ENCODE data around the gene CD244.
"Not testable (repeated sequence)": the region's sequence is repeated elsewhere in the genome, so short reads cannot be mapped to it uniquely, and the experiment has no call there.

CD244 gene

GRCh38 chr1:160808289-160808688, 54.4 kb downstream of the CD244 start:
- DNase-seq: no peak

GRCh38 chr1:160807738-160808137, 54.9 kb downstream of the CD244 start:
- no peak for DNase-seq

GRCh38 chr1:160807247-160807646, 55.4 kb downstream of the CD244 start:
- no peak for DNase-seq

GRCh38 chr1:160806784-160807183, 55.9 kb downstream of the CD244 start:
- no peak for DNase-seq

- no peak for DNase-seq
These were observed 56.5 kb downstream of the CD244 start for GRCh38 chr1:160806109-160806665.

DNA sequence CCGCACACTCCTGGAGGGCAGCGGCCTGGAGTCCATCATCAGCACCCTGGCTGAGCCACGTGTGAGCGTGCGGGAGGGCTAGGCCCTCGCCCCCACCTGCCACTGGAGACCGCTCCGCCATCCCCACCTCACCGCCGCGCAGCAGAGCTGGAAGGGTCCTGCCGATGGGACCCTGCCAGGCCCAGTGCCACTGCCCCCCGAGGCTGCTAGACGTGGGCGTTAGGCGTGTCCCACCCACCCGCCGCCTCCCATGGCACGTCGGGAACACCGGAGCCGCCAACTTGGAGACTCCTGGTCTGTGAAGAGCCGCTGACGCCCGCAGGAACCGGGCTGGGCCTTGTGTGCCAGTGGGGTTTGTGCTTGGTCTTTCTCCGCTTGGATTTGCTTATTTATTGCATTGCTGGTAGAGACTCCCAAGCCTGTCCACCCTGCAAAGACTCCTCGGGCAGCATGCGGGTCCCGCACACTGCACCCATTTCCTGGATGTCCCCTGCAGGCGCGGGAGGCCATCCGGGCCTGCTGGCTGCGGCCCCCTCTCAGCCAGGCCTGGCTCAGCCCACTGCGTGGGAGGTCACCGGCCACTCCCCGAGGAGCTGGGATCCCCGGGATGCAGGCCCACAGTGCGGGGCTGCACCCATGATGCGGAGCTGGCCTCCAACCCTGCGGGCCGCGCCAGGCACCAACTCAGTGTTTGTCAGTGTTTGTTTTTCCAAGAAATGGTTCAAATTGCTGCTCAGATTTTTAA, 60.7 kb downstream of the CD244 start:
- no peak for DNase-seq

DNA sequence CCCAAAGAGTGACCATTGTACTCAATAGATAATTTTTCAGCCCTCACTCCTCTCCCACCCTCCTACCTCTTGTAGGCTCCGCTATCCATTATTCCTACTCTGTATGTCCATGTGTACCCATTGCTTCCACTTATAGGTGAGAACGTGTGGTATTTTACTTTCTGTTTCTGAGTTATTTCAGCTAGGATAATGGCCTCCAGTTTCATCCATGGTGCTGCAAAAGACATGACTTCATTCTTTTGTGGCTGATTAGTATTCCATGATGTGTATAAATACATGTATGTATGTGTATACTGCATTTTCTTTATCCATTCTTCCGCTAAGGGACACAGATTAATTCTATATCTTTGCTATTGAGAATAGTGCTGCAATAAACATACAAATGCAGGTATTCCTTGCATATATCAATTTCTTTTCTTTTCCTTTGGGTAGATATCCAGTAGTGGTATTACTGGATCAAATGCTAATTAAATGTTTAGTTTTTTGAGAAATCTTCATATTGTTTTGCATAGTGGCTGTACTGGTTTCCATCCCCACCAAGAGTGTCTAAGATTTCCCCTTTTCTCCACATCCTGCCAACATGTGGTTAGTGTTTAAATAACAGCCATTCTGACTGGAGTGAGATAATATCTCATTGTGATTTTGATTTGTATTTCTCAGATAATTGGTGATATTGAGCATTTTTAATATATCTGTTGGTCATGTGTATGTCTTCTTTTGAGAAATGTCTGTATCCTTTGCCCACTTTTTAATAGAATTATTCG, 61.9 kb downstream of the CD244 start:
- no peak for DNase-seq

GRCh38 chr1:160800142-160800541, 62.5 kb downstream of the CD244 start:
- DNase-seq: no peak

DNA sequence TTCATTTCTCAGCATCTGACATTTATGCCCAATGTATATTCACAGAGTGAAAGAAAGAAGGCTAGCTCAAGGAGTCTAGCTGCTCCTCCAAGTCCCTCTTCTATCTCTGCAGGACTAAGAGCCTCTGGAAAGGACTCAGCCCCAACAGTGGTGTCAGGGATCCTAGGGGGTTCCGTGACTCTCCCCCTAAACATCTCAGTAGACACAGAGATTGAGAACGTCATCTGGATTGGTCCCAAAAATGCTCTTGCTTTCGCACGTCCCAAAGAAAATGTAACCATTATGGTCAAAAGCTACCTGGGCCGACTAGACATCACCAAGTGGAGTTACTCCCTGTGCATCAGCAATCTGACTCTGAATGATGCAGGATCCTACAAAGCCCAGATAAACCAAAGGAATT, 63.0 kb downstream of the CD244 start:
- no peak for DNase-seq

GRCh38 chr1:160798439-160798838, 64.2 kb downstream of the CD244 start:
- DNase-seq: no peak

- peak; percentile 71 for DNase-seq
These were observed 64.8 kb downstream of the CD244 start for GRCh38 chr1:160797861-160798273.

- no peak for DNase-seq
These were observed 65.4 kb downstream of the CD244 start for GRCh38 chr1:160797271-160797709.

- peak; percentile 81 for DNase-seq
These were observed 66.7 kb downstream of the CD244 start, which contains the start of gene LY9 for GRCh38 chr1:160795951-160796383. Gene LY9, plus strand, starts transcription at chr1:160796174. Its CDS starts 14 bp downstream, at chr1:160796188.

- DNase-seq: no peak
These were observed 68.3 kb downstream of the CD244 start for GRCh38 chr1:160794376-160794775.

DNA sequence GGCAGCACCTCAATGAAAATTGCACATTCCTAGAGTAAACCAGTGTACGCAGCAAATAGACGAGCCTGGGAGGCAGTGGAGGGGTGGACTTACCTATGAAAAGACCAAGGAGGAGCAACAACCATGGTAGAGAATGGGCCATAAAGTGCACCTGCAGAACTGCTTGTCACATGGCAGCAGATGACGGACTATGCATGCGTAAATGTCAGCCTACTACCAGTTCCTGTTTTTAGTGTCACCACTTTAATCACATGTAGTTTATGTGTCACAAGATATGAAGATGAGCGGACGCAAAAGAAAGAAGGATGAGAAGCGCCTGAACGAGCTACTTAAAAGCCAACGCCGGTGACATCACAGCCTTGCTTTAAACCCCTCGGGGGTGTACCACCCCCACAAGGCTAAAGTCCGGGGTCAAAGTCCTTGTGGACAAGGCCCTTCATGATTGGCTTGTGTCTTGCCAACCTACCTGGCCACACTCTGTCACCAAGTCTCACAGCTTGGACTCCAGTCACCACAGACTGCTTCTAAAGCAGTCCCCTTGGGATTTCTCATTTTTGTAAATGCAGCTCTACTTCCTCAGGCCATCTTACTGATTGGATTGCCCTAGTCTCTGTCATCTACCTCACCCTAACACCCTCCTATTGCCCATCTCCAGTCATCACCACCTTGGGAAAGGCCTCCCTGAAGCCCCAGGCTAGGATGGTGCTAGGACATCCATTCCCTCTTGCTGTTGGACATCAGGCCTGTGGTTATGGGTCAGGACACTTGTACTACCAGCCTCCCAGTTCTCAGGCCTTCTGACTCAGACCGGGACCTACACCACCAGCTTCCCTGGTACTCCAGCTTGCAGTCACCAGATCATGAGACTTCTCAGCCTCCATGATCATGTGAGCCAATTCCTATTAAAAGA, 72.7 kb downstream of the CD244 start:
- no peak for DNase-seq

DNA sequence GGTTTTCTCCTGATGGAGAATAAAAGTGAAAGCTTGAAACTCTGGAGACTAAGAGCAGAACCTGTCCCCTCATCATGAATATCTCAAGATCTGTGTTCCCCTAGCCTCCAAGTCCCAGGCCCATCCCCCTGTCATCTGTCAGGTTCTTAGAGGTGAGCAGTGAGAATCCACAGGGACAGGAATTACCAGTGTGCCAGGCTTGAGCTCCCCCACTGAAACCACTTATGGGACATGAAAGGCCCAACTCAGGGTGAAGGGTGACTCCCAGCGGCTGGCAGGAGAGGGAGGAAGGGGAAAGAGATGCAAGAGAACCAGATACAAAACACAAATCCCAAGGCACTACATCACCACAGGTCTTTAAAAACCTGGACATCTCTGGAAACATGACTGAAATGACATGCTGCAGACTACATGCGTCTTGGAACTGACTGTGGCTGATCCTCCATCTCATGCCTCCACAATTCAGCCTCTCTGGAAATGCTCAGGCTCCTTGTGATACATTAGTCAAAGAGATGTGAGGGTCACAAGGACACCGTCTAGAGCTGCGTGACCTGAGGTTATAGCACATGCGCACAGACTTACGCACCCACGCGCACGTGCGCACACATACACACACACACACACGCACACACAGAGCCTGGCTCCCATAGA, 73.5 kb downstream of the CD244 start:
- no peak for DNase-seq

DNA sequence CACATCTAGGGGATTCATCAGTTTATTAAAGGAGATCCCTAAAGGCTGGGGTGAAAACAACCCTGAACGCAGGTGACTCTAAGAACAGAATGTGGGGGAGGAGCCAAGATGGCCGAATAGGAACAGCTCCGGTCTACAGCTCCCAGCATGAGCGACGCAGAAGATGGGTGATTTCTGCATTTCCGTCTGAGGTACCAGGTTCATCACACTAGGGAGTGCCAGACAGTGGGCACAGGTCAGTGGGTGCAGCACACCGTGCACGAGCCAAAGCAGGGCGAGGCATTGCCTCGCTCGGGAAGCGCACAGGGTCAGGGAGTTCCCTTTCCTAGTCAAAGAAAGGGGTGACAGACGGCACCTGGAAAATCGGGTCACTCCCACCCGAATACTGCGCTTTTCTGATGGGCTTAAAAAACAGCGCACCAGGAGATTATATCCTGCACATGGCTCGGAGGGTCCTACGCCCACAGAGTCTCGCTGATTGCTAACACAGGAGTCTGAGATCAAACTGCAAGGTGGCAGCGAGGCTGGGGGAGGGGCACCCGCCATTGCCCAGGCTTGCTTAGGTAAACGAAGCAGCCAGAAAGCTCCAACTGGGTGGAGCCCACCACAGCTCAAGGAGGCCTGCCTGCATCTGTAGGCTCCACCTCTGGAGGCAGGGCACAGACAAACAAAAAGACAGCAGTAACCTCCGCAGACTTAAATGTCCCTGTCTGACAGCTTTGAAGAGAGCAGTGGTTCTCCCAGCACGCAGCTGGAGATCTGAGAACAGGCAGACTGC, 79.5 kb downstream of the CD244 start:
- DNase-seq: not testable (repeated sequence)

DNA sequence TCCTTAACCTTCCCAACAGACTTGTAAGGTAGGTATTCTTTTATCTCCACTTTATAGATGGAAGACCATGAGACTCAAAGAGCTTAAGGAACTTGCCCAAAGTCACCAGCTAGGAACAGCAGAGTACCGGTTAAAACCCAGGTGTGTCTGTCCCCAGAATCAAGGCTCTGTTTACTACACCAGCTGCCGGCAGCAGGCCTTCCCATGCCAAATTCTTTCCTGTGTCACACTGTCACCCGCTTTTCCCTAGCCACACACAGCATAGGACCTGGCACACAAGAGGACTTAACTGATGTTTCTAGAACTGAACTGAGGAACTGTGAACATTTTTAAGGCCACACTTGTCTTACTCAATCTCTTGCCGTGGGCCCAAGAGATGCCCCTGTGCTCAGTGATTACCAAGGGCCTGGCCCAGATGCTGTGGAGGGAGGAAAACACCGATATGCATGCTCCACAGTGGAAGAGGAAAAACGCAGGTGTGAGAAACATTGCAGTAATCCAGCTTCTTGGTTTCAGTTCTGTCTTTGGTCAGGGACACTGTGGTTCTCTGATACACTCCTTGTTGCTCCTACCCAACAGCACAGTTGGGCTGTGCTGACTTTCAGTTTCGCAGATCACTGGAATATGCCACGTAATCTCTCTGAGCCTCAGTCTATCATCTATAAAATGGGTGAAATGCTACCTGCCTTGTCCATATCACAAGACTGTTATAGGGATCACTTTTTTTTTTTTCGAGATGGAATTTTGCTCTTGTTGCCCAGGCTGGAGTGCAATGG, 80.6 kb downstream of the CD244 start:
- no peak for DNase-seq

- no peak for DNase-seq
These were observed 81.4 kb downstream of the CD244 start for GRCh38 chr1:160781186-160781766.

- DNase-seq: no peak
These were observed 82.3 kb downstream of the CD244 start for GRCh38 chr1:160780398-160780755.

Measured in activated gamma-delta T cell treated with Interleukin-2 at 50 U/mL for 16 hours (primary cell).